Stomach (tissue), 19 donors: ENCODE results near the gene PLCE1. TPM values are rescaled to one million over a fixed set of nuclear protein-coding genes. Genes with fewer than 3 reads are reported as not detected.
A peak's percentile ranks its signal among the peaks of the same experiment; 100 is the strongest.

Source experiments
- DNase-seq, 2 donors: peaks; one replicate each; pipeline versions ENCODE4 v3.0.0 to v3.0.0-alpha.2; 2013 to 2019
- H3K27ac ChIP-seq, 5 donors: fragments of 200-600 bp in 4 of 5; sonication (generic) in 4 of 5; one replicate each; pipeline ENCODE4 v1.5.1; 2013 to 2019; ENCODE audit warnings: mild to moderate bottlenecking in 1 of 5, moderate library complexity in 1 of 5
- H3K27me3 ChIP-seq, 3 donors: fragments of 200-600 bp; sonication (generic); one replicate each; pipeline ENCODE4 v1.5.1; 2017 to 2019; ENCODE audit warnings: mixed run types in 1 of 3
- H3K36me3 ChIP-seq, 4 donors: fragments of 200-600 bp; sonication (generic); 1 replicate in 3 of 4; 2 replicates in 1 of 4; pipeline ENCODE4 v1.5.1; 2016 to 2019
- H3K4me1 ChIP-seq, 4 donors: fragments of 200-600 bp; sonication (generic); one replicate each; pipeline ENCODE4 v1.5.1; 2016 to 2019
- H3K4me3 ChIP-seq, 4 donors: fragments of 200-600 bp; sonication (generic) in 3 of 4; one replicate each; pipeline ENCODE4 v1.5.1; 2016 to 2019; ENCODE audit warnings: mild to moderate bottlenecking in 1 of 4
- H3K9me3 ChIP-seq, 4 donors: fragments of 200-600 bp; sonication (generic); one replicate each; pipeline ENCODE4 v1.5.1; 2016 to 2019
- CTCF ChIP-seq, 7 experiments: fragments of 450-650 bp in 4 of 7; fragments of 200-600 bp in 3 of 7; sonication (generic) in 3 of 7; IDR thresholded peaks; one replicate each; pipeline ENCODE4 v1.5.1; 2016 to 2019; ENCODE audit warnings: antibody characterized with exemption in 7 of 7, control low read depth in 2 of 7, mild to moderate bottlenecking in 1 of 7
- EP300 ChIP-seq: sonication (generic); formaldehyde crosslinking; IDR thresholded peaks from one replicate; pipeline ENCODE4 v1.6.1; 2017; ENCODE audit warnings: antibody characterized with exemption
- POLR2A ChIP-seq, 4 donors: fragments of 450-650 bp; IDR thresholded peaks; one replicate each; pipeline ENCODE4 v1.6.1; 2016; ENCODE audit warnings: antibody characterized with exemption in 4 of 4, control low read depth in 2 of 4, mild to moderate bottlenecking in 1 of 4, moderate library complexity in 1 of 4
- POLR2AphosphoS5 ChIP-seq, 3 donors: sonication (generic); formaldehyde crosslinking; IDR thresholded peaks; one replicate each; pipeline ENCODE4 v1.6.1; 2016; ENCODE audit warnings: antibody characterized with exemption in 3 of 3
- WGBS, 5 donors: extraction: QIAGEN DNeasy Blood & Tissue Kit in 3 of 5; methylation state at CpG; one replicate each; pipeline versions ENCODE4 v1.1.5 to v1.1.7; 2013 to 2018; 5-methylcytosine and 5-hydroxymethylcytosine counted together
- intact Hi-C: fragments of 100-400 bp; cut with DNase I; formaldehyde crosslinking; loops from one replicate; pipeline ENCODE4 v1.15.1; 2023; ENCODE audit warnings: low total_unique reads
- long read RNA-seq, 10 donors: transcript quantifications; one replicate each; lab custom pipeline, GENCODE V29; 2026
- polyA plus RNA-seq, 3 donors: library from polyadenylated mRNA; stranded (reverse); fragments of 200-250 nt; gene quantifications; one replicate each; pipeline ENCODE4 v1.2.3, GENCODE V29; 2013
- total RNA-seq, 5 donors: library from RNA; depleted of rRNA; stranded (reverse); fragments of >200 nt; gene quantifications; one replicate each; pipeline versions ENCODE4 v1.1.0 to v1.2.3, GENCODE V29; 2014 to 2016
- donor health status: healthy with polysubstance abuse.
- donor health status: Bipolar disorder and iron deficiency.
- donor health status: healthy.

Gene PLCE1
- 10 to 100 TPM; 12.0 to 25.5 (median 19.2) TPM for total RNA-seq
- polyA plus RNA-seq = 1 to 10 TPM in 2 of 3 donors, under 1 TPM in 1; 0.98 to 5.3 (median 2.1) TPM
- long read RNA-seq, donor 1 = 0 reads
- long read RNA-seq, donor 2 = 0 reads
- long read RNA-seq, donor 3 = 0 reads
- long read RNA-seq, donor 4 = 0 reads
- long read RNA-seq, donor 5, partial matches to known transcripts = 5 of 5 reads
- long read RNA-seq, donor 5, other reads (novel, unspliced or antisense) = 0 of 5 reads
- long read RNA-seq, donor 6, partial matches to known transcripts = 27 of 28 reads
- long read RNA-seq, donor 6, other reads (novel, unspliced or antisense) = 0 of 28 reads
- long read RNA-seq, donor 7, partial matches to known transcripts = 13 of 13 reads
- long read RNA-seq, donor 7, other reads (novel, unspliced or antisense) = 0 of 13 reads
- long read RNA-seq, donor 8, full-length matches to known transcripts = 1 of 6 reads
- long read RNA-seq, donor 8, partial matches to known transcripts = 5 of 6 reads
- long read RNA-seq, donor 8, other reads (novel, unspliced or antisense) = 0 of 6 reads
- long read RNA-seq, donor 9, partial matches to known transcripts = 5 of 5 reads
- long read RNA-seq, donor 9, other reads (novel, unspliced or antisense) = 0 of 5 reads
- long read RNA-seq, donor 10, partial matches to known transcripts = 8 of 8 reads
- long read RNA-seq, donor 10, other reads (novel, unspliced or antisense) = 0 of 8 reads

DNA sequence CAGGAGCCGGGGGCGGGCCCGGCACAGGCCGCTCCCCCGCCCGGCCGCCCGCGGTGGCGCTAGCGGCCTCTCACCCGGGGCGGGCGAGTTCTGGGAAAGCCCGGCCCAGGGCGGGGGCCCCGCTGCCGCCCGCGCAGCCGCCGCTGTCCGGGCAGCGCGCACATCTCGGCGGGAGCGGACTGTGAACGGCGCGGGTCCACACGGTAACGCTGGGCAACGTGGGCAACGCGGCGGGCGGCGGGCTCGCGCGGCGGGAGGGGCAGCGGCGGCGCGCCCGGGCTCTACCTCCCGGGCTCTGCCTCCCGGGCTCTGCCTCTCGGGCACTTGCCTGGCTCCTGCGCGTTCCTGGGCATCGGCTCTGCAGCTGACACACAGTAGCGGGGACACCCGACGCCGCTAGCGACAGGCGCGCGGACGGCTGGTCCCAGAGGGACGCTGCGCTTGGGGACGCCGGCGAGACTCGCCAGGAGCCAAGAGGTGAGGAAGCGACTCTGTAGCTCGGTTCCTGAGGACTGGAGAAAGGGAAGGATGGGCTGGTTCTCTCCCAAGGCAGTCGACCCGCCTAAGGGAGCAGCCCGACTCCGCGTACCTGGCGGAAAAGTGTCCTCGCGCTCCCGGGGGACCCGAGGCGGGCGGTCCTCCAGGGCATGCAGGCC, at the start of gene PLCE1:
TSS of gene PLCE1 (plus strand) at position 150 of the 656 bp plus-strand sequence. CDS start 37,116 bp downstream, outside the sequence.
- peak; percentile 70 to 90 for DNase-seq
- no peaks in the 10 kb centered on the region for H3K36me3 ChIP-seq
- peaks cover 0 to 31% (median 6%) of the 10 kb centered on the region in 3 donors for H3K27me3 ChIP-seq
- peaks cover 25 to 64% (median 36%) of the 10 kb centered on the region in 4 donors for H3K4me1 ChIP-seq
- intact Hi-C loops = no loop called here
- H3K4me3 ChIP-seq = peak within 1 kb of the TSS; percentile 62 to 73 (median 64)
- TF ChIP-seq EP300 = no peak
- peak in 1 of 7 experiments; percentile 21 for TF ChIP-seq CTCF (IDR thresholded peaks at IDR 0.05)
- peak in 2 of 3 donors; percentile 25 to 44 for TF ChIP-seq POLR2AphosphoS5 (IDR thresholded peaks at IDR 0.05)
- no peak for TF ChIP-seq POLR2A (IDR thresholded peaks at IDR 0.05)
- H3K9me3 ChIP-seq = no peaks in the 10 kb centered on the region
- peak within 1 kb of the TSS; percentile 69 to 84 (median 80) for H3K27ac ChIP-seq
- 0 to 2% (median 1%) methylated on average over 1 to 83 of the region's 83 CpGs for WGBS, 5 donors

- Histone ChIP-seq H3K36me3 (no peaks in the 10 kb centered on the region), H3K27ac (no peak overlapping the region), H3K9me3 (no peaks in the 10 kb centered on the region), H3K27me3 (no peaks in the 10 kb centered on the region), H3K4me1 (no peaks in the 10 kb centered on the region), H3K4me3 (no peak overlapping the region)
- DNase-seq = peak in 1 of 2 donors; percentile 26
- 68 to 81% (median 79%) methylated on average over 4 of the region's 4 CpGs for WGBS, 5 donors
- intact Hi-C loops = no loop called here
- TF ChIP-seq POLR2A (IDR thresholded peaks at IDR 0.05) (no peak), EP300 (no peak), CTCF (IDR thresholded peaks at IDR 0.05) (no peak), POLR2AphosphoS5 (IDR thresholded peaks at IDR 0.05) (no peak)
Measured at GRCh38 chr10:93945819-93946218, 47.9 kb upstream of the PLCE1 start.

DNA sequence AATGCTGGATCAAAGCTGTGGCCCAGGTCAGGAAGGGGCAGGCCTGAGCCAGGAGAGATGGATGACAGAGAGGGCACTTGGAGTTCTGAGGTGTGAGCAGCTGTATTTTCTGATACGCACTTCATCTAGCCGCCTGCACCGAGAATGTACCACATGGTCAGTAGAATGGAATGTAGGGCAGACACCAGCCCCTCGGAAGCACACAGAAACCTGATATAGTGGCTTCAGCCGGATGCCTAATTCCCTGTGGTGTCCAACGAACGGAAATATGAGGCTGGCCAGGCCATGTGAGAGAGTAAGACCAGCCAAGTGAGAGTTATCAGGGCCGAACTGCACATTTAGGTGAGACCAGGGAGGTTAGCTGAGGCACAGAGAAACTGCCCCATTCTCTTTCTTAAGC, 46.7 kb upstream of the PLCE1 start:
- intact Hi-C loops = no loop called here
- H3K4me1 ChIP-seq = no peaks in the 10 kb centered on the region
- WGBS, 5 donors = 67 to 74% (median 71%) methylated on average over 8 of the region's 8 CpGs
- peak in 1 of 2 donors; percentile 36 for DNase-seq
- no peak for TF ChIP-seq POLR2AphosphoS5 (IDR thresholded peaks at IDR 0.05)
- TF ChIP-seq EP300 = no peak
- no peak for TF ChIP-seq POLR2A (IDR thresholded peaks at IDR 0.05)
- TF ChIP-seq CTCF (IDR thresholded peaks at IDR 0.05) = no peak
- H3K36me3 ChIP-seq = no peaks in the 10 kb centered on the region
- H3K4me3 ChIP-seq = no peak overlapping the region
- H3K9me3 ChIP-seq = no peaks in the 10 kb centered on the region
- H3K27me3 ChIP-seq = no peaks in the 10 kb centered on the region
- no peak overlapping the region for H3K27ac ChIP-seq

- Histone ChIP-seq H3K4me3 (no peak overlapping the region), H3K36me3 (no peaks in the 10 kb centered on the region), H3K27me3 (no peaks in the 10 kb centered on the region), H3K9me3 (no peaks in the 10 kb centered on the region), H3K27ac (no peak overlapping the region), H3K4me1 (no peaks in the 10 kb centered on the region)
- no peak for TF ChIP-seq EP300
- intact Hi-C loops = no loop called here
- no peak for DNase-seq
Measured at GRCh38 chr10:93947524-93947923, 46.2 kb upstream of the PLCE1 start.
